Breast epithelium (tissue), 3 donors: ENCODE data around the gene PPARA.

Experiments
- CTCF ChIP-seq, 3 donors: fragments of 450-650 bp; IDR thresholded peaks; one replicate each; pipeline ENCODE4 v1.5.1; 2016 to 2017; ENCODE audit warnings: antibody characterized with exemption in 3 of 3, mild to moderate bottlenecking in 3 of 3, moderate library complexity in 3 of 3
- POLR2AphosphoS5 ChIP-seq, 3 donors: sonication (generic); formaldehyde crosslinking; IDR thresholded peaks; one replicate each; pipeline ENCODE4 v1.6.1; 2017; ENCODE audit warnings: antibody characterized with exemption in 3 of 3

GRCh38 chr22:46241396-46242007 is 91.2 kb downstream of the PPARA start:
- TF ChIP-seq CTCF (IDR thresholded peaks at IDR 0.05) (no peak), POLR2AphosphoS5 (IDR thresholded peaks at IDR 0.05) (no peak)
